Mucosa of descending colon (tissue), 3 donors: ENCODE results near the gene SARS1. TPM values are rescaled to one million over a fixed set of nuclear protein-coding genes. Genes with fewer than 3 reads are reported as not detected.

ENCODE experiments used
- ATAC-seq: fragments of 200-7000 bp; cut with Tn5 transposase; one replicate; pipeline ENCODE4 v1.9.1; 2020; ENCODE audit warnings: mild to moderate bottlenecking, moderate library complexity
- DNase-seq, 3 donors: peaks; one replicate each; pipeline ENCODE4 v3.0.0-alpha.2; 2020
- H3K36me3 ChIP-seq: fragments of 200-600 bp; one replicate; pipeline ENCODE4 v1.8.0; 2021; ENCODE audit warnings: low read depth, mild to moderate bottlenecking
- H3K4me1 ChIP-seq: fragments of 200-600 bp; one replicate; pipeline ENCODE4 v1.8.0; 2021; ENCODE audit warnings: low read depth, mild to moderate bottlenecking
- H3K4me3 ChIP-seq: fragments of 200-600 bp; one replicate; pipeline ENCODE4 v1.8.0; 2021; ENCODE audit warnings: mild to moderate bottlenecking
- H3K9me3 ChIP-seq: fragments of 200-600 bp; one replicate; pipeline ENCODE4 v1.8.0; 2021; ENCODE audit warnings: mild to moderate bottlenecking
- intact Hi-C, 2 donors: fragments of 100-400 bp; cut with DNase I in 1 of 2; cut with micrococcal nuclease in 1 of 2; formaldehyde crosslinking; loops; one replicate each; pipeline versions ENCODE4 v1.11.0 to v1.11.1; 2022; cut with DNase I, micrococcal nuclease
- total RNA-seq, 3 donors: library from RNA; stranded (reverse); fragmentation: NEBNext Ultra II Directional in 2 of 3; extraction: Animal tissue kit (Norgen Biotek cat#: 25700) in 2 of 3; gene quantifications; one replicate each; pipeline versions ENCODE4 v1.2.1 to v1.2.4, GENCODE V29; 2021 to 2023
- TF ChIP-seq, protein P1 (sequence below): fragments of 200-600 bp; IDR thresholded peaks from one replicate; pipeline ENCODE4 v1.8.0; 2022; ENCODE audit warnings: antibody characterized with exemption, mild to moderate bottlenecking
- donor health status: DM: no; HTN: no; CAD: no; lungs with moderate emphysema.
- donor health status: DM: no; HTN: no; CAD: no.
- donor health status: DM: no; HTN: yes; CAD: no.

The SARS1 gene
- total RNA-seq, 3 donors from 2014 or later: 124 to 143 (median 125) TPM

DNA sequence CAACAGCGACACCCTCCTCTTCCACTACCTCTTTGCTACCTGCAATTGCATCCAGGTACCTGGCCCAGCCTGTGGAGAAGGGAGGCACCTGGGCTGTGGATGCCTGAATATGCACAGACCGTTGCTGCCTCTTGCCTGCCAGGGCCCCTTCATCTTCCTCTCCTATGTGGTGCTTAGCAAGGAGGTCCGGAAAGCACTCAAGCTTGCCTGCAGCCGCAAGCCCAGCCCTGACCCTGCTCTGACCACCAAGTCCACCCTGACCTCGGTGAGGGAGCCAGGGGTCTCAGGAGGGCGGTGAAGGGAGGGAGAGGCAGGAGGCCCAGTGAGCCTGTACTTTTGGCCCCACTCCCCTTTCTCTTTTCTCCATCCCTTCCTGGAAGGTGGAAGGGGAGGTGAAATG is 57.7 kb downstream of the SARS1 start:
- intact Hi-C loops: no loop called here
- Histone ChIP-seq H3K4me3 (no peak overlapping the region), H3K9me3 (no peaks in the 10 kb centered on the region), H3K36me3 (no peaks in the 10 kb centered on the region), H3K4me1 (peaks cover 5% of the 10 kb centered on the region)
- TF ChIP-seq, protein P1, sequence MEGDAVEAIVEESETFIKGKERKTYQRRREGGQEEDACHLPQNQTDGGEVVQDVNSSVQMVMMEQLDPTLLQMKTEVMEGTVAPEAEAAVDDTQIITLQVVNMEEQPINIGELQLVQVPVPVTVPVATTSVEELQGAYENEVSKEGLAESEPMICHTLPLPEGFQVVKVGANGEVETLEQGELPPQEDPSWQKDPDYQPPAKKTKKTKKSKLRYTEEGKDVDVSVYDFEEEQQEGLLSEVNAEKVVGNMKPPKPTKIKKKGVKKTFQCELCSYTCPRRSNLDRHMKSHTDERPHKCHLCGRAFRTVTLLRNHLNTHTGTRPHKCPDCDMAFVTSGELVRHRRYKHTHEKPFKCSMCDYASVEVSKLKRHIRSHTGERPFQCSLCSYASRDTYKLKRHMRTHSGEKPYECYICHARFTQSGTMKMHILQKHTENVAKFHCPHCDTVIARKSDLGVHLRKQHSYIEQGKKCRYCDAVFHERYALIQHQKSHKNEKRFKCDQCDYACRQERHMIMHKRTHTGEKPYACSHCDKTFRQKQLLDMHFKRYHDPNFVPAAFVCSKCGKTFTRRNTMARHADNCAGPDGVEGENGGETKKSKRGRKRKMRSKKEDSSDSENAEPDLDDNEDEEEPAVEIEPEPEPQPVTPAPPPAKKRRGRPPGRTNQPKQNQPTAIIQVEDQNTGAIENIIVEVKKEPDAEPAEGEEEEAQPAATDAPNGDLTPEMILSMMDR: no peak
- DNase-seq: no peak
- no peak for ATAC-seq

DNA sequence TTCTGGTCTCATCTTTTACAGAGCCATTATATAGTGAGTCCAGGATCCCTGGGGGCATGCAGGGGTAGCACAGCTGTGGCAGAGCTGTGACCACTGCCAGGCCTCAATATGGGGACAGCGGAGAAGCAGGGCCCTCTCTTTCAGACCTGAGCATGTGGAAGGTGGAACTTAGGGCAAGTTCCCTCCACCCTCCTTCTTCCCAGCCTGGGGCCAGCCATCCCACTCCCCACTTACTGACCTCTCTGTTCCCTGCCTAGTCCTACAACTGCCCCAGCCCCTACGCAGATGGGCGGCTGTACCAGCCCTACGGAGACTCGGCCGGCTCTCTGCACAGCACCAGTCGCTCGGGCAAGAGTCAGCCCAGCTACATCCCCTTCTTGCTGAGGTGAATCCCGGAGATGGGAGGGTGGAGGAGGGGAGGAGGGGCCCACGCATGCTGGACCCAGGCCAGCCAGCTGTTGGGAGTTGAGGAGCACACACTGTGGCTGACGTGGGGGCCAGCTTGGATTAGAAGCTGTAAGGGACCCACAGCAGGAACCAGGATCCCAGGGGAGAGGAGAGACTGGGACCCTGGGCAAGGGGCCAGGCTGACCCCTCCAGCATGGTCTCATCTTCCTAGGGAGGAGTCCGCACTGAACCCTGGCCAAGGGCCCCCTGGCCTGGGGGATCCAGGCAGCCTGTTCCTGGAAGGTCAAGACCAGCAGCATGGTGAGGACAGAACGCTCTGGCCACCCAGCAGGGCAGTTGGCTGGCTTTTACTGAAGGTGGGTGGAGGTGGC is 58.5 kb downstream of the SARS1 start:
- Histone ChIP-seq H3K9me3 (no peaks in the 10 kb centered on the region), H3K4me1 (peaks cover 7% of the 10 kb centered on the region), H3K4me3 (no peak overlapping the region), H3K36me3 (no peaks in the 10 kb centered on the region)
- no peak for ATAC-seq
- intact Hi-C loops: no loop called here
- TF ChIP-seq, protein P1: no peak
- peak in 2 of 3 donors; percentile 17 to 37 for DNase-seq

DNA sequence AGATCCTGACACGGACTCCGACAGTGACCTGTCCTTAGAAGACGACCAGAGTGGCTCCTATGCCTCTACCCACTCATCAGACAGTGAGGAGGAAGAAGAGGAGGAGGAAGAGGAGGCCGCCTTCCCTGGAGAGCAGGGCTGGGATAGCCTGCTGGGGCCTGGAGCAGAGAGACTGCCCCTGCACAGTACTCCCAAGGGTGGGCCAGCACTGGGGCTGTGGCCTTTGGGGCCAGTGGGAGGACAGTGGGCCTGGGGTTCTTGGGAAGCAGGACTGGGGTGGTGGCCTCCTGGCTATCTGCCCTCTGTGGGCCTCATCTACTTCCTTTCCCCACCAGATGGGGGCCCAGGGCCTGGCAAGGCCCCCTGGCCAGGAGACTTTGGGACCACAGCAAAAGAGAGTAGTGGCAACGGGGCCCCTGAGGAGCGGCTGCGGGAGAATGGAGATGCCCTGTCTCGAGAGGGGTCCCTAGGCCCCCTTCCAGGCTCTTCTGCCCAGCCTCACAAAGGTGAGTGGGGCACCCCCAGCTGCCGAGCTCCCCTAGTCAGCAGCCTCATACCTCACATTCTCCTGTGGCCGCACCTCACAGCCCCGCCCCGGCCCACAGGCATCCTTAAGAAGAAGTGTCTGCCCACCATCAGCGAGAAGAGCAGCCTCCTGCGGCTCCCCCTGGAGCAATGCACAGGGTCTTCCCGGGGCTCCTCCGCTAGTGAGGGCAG is 59.3 kb downstream of the SARS1 start:
- intact Hi-C loops: no loop called here
- Histone ChIP-seq H3K9me3 (no peaks in the 10 kb centered on the region), H3K4me1 (peaks cover 14% of the 10 kb centered on the region), H3K4me3 (no peak overlapping the region), H3K36me3 (no peaks in the 10 kb centered on the region)
- TF ChIP-seq, protein P1: no peak
- DNase-seq (peak in 2 of 3 donors; percentile 24 to 46), ATAC-seq (no peak)

DNA sequence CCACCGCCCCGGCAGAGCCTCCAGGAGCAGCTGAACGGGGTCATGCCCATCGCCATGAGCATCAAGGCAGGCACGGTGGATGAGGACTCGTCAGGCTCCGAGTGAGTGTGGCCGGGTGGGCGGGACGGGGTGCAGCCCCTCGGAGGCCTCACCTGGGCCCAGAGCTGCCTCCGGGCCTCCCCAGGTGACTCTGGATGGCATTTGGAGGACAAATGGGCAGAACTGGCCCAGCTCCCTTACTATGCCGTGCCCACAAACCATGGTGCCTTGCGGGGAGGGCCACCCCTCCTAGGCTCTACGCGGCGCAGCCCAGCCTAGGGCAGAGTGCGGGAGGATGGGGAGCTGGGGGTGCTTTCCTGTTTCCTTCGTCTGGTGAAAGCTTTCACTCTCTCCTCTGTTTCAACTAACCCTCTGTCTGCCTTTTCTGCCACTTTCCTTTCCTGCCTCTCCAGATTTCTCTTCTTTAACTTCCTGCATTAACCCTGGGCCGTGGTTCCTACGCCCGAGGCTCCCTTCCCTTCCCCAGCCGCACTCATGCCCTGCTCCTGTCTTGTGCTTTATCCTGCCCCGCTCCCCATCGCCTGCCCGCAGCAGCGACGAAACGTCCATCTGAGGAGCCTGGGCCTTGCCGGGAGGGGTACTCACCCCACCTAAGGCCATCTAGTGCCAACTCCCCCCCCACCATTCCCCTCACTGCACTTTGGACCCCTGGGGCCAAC is 60.0 kb downstream of the SARS1 start:
- Histone ChIP-seq H3K4me1 (peaks cover 14% of the 10 kb centered on the region), H3K36me3 (no peaks in the 10 kb centered on the region), H3K9me3 (no peaks in the 10 kb centered on the region), H3K4me3 (no peak overlapping the region)
- TF ChIP-seq, protein P1: no peak
- intact Hi-C loops: no loop called here
- ATAC-seq (no peak), DNase-seq (peak in 2 of 3 donors; percentile 18 to 46)

DNA sequence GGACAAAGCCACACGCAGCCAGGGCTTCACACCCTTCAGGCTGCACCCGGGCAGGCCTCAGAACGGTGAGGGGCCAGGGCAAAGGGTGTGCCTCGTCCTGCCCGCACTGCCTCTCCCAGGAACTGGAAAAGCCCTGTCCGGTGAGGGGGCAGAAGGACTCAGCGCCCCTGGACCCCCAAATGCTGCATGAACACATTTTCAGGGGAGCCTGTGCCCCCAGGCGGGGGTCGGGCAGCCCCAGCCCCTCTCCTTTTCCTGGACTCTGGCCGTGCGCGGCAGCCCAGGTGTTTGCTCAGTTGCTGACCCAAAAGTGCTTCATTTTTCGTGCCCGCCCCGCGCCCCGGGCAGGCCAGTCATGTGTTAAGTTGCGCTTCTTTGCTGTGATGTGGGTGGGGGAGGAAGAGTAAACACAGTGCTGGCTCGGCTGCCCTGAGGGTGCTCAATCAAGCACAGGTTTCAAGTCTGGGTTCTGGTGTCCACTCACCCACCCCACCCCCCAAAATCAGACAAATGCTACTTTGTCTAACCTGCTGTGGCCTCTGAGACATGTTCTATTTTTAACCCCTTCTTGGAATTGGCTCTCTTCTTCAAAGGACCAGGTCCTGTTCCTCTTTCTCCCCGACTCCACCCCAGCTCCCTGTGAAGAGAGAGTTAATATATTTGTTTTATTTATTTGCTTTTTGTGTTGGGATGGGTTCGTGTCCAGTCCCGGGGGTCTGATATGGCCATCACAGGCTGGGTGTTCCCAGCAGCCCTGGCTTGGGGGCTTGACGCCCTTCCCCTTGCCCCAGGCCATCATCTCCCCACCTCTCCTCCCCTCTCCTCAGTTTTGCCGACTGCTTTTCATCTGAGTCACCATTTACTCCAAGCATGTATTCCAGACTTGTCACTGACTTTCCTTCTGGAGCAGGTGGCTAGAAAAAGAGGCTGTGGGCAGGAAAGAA is 61.1 kb downstream of the SARS1 start:
- TF ChIP-seq, protein P1: no peak
- H3K9me3 ChIP-seq: no peaks in the 10 kb centered on the region
- DNase-seq: peak; percentile 50 to 65 (median 51)
- intact Hi-C loops: loop anchor here in 1 of 2 donors (5.0 kb wide), 1 partner anchor 122 kb away; the partner anchor contains the start of gene SORT1
- peak; percentile 70 for ATAC-seq
- H3K4me3 ChIP-seq: no peak overlapping the region
- H3K4me1 ChIP-seq: peaks cover 14% of the 10 kb centered on the region
- no peaks in the 10 kb centered on the region for H3K36me3 ChIP-seq
